ENCODE data around the gene MLH3. TPM values are rescaled to one million over a fixed set of nuclear protein-coding genes. Genes with fewer than 3 reads are reported as not detected.

The MLH3 gene
- total RNA-seq, 1 donor from 2014 or later = 41.5 TPM

DNA sequence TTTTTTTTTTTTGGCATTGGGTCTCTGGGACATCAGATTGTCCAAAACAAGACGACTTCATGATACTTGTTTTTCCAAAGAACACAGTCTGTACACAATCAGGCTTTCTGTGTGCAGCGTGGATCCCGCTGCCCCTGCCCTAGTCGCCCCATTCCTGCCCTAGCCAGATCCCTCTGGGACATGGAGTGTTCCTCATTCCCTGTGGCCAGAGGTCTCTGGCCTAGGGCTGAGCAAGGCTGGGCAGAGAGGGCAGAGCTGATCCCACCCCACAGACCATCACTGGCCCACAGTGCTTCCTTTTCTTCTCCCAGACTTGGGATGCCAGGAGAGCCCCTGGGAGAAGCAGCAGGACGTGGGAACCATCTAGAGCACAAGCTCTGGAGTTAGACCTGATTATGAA, 69.4 kb downstream of the MLH3 start:
- TF ChIP-seq EZH2 (IDR thresholded peaks at IDR 0.05) = no peak
- no peak for TF ChIP-seq EZH2phosphoT487 (IDR thresholded peaks at IDR 0.05)
- TF ChIP-seq, protein P1, sequence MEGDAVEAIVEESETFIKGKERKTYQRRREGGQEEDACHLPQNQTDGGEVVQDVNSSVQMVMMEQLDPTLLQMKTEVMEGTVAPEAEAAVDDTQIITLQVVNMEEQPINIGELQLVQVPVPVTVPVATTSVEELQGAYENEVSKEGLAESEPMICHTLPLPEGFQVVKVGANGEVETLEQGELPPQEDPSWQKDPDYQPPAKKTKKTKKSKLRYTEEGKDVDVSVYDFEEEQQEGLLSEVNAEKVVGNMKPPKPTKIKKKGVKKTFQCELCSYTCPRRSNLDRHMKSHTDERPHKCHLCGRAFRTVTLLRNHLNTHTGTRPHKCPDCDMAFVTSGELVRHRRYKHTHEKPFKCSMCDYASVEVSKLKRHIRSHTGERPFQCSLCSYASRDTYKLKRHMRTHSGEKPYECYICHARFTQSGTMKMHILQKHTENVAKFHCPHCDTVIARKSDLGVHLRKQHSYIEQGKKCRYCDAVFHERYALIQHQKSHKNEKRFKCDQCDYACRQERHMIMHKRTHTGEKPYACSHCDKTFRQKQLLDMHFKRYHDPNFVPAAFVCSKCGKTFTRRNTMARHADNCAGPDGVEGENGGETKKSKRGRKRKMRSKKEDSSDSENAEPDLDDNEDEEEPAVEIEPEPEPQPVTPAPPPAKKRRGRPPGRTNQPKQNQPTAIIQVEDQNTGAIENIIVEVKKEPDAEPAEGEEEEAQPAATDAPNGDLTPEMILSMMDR (IDR thresholded peaks at IDR 0.05) = no peak
- Mint-ChIP-seq H3K9me3 (no peaks in the 10 kb centered on the region), H3K27me3 (ENCODE audit: insufficient read depth, low read depth) (peaks cover 16% of the 10 kb centered on the region), H3K4me1 (peaks cover 51% of the 10 kb centered on the region), H3K36me3 (no peaks in the 10 kb centered on the region), H3K4me3 (no peak overlapping the region), H3K27ac (no peak overlapping the region)
- H3K36me3 ChIP-seq = no peaks in the 10 kb centered on the region
- H3K27me3 ChIP-seq = peaks cover 25% of the 10 kb centered on the region
- no peak overlapping the region for H3K9ac ChIP-seq
- H2AFZ ChIP-seq (replicated peaks) = no peak overlapping the region
- H3F3A ChIP-seq (ENCODE audit: low read depth) = peaks cover 23% of the 10 kb centered on the region
- H3K79me2 ChIP-seq (ENCODE audit: low read depth) = no peaks in the 10 kb centered on the region
- H4K20me1 ChIP-seq (ENCODE audit: low read depth) = peaks cover 11% of the 10 kb centered on the region
- DNase-seq (ENCODE audit: low spot score) = no peak
- H3K9me3 ChIP-seq (ENCODE audit: low read depth) = no peaks in the 10 kb centered on the region
- H3K27ac ChIP-seq = no peak overlapping the region
- no peak overlapping the region for H3K4me2 ChIP-seq
- peaks cover 35% of the 10 kb centered on the region for H3K4me1 ChIP-seq
- H3K4me3 ChIP-seq = no peak overlapping the region

DNA sequence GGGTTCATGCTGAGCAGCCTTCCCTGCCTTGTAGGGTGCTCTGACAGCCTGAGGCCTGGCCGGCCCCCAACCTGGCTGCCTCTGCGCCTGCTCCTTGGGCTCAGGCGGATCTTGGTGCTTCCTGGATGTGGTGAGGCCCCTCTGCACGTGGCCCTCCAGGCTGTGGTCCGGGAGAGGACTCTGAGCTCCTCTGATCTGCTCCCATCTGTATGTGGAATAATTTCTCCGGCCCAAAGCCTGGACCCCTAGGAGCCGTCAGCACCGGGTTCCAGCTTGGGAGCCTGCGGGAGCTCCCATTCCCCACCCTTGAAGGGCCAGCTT, 69.8 kb downstream of the MLH3 start:
- Histone ChIP-seq H3K27ac (no peak overlapping the region), H3K36me3 (no peaks in the 10 kb centered on the region), H3K4me3 (no peak overlapping the region), H3K4me1 (peaks cover 35% of the 10 kb centered on the region), H3K27me3 (peaks cover 25% of the 10 kb centered on the region), H3K79me2 (ENCODE audit: low read depth) (no peaks in the 10 kb centered on the region), H3K9me3 (ENCODE audit: low read depth) (no peaks in the 10 kb centered on the region), H4K20me1 (ENCODE audit: low read depth) (peaks cover 11% of the 10 kb centered on the region), H2AFZ (replicated peaks) (no peak overlapping the region), H3K4me2 (peak overlapping the region; percentile 53), H3K9ac (no peak overlapping the region), H3F3A (ENCODE audit: low read depth) (peaks cover 23% of the 10 kb centered on the region)
- H3K36me3 Mint-ChIP-seq = no peaks in the 10 kb centered on the region
- H3K9me3 Mint-ChIP-seq = no peaks in the 10 kb centered on the region
- H3K27ac Mint-ChIP-seq = no peak overlapping the region
- H3K4me1 Mint-ChIP-seq = peaks cover 56% of the 10 kb centered on the region
- H3K27me3 Mint-ChIP-seq (ENCODE audit: insufficient read depth, low read depth) = peaks cover 16% of the 10 kb centered on the region
- DNase-seq (ENCODE audit: low spot score) = no peak
- H3K4me3 Mint-ChIP-seq = no peak overlapping the region
- TF ChIP-seq EZH2phosphoT487 (IDR thresholded peaks at IDR 0.05) (no peak), EZH2 (IDR thresholded peaks at IDR 0.05) (no peak)
- TF ChIP-seq, protein P1 (IDR thresholded peaks at IDR 0.05) = no peak

DNA sequence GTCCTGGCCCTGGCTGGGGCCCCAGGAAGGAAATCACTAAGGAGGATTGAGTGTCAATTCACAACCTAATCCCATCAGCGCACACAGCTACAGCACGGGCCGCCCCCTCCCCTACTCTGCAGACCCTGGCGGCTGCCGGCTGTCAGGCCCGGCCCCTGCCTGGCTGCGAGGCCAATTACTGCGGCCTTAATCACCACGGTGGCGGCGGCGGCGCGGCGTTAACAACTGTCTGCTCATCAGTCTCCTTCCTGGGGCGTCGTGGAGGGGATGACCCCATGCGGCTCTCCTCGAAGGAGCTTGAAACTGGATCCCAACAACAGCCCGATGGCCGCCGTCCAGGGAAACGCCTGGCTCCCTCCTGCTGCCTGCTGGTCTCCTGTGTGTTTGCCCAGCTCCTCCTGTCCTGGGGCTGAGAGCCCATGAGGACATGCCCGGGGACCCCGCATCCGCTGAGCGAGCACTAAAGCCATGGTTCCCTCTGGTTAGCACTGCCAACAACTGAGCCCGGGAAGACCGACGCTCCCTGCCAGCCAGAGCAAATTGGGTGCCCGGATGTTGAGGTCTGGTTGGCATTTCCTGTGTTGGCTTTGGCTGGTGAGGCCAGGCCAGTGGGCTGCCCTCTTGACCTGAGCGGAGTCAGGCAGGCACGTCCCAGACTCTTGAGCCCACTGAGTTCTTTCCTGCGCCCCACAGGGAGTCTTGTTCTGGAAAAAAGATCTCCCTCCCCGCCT, 70.4 kb downstream of the MLH3 start:
- Histone ChIP-seq H3K4me2 (peak overlapping the region; percentile 65), H3K36me3 (no peaks in the 10 kb centered on the region), H4K20me1 (ENCODE audit: low read depth) (peaks cover 11% of the 10 kb centered on the region), H2AFZ (replicated peaks) (no peak overlapping the region), H3K27me3 (peaks cover 26% of the 10 kb centered on the region), H3K27ac (no peak overlapping the region), H3K9me3 (ENCODE audit: low read depth) (no peaks in the 10 kb centered on the region), H3K4me1 (peaks cover 35% of the 10 kb centered on the region), H3K4me3 (no peak overlapping the region), H3F3A (ENCODE audit: low read depth) (peaks cover 23% of the 10 kb centered on the region), H3K9ac (no peak overlapping the region), H3K79me2 (ENCODE audit: low read depth) (no peaks in the 10 kb centered on the region)
- Mint-ChIP-seq H3K4me1 (peaks cover 61% of the 10 kb centered on the region), H3K36me3 (no peaks in the 10 kb centered on the region), H3K27me3 (ENCODE audit: insufficient read depth, low read depth) (peaks cover 20% of the 10 kb centered on the region), H3K9me3 (no peaks in the 10 kb centered on the region), H3K27ac (no peak overlapping the region), H3K4me3 (peak overlapping the region; percentile 59)
- TF ChIP-seq EZH2 (IDR thresholded peaks at IDR 0.05) (no peak), EZH2phosphoT487 (IDR thresholded peaks at IDR 0.05) (no peak)
- TF ChIP-seq, protein P1 (IDR thresholded peaks at IDR 0.05) = no peak
- peak; percentile 96 for DNase-seq (ENCODE audit: low spot score)

Data from neural progenitor cell (in vitro differentiated cells).